ENCODE measurements around the gene PRSS37. TPM values are rescaled to one million over a fixed set of nuclear protein-coding genes. Genes with fewer than 3 reads are reported as not detected.

PRSS37 gene
- total and polyA plus RNA-seq, 10 donors = not detected

DNA sequence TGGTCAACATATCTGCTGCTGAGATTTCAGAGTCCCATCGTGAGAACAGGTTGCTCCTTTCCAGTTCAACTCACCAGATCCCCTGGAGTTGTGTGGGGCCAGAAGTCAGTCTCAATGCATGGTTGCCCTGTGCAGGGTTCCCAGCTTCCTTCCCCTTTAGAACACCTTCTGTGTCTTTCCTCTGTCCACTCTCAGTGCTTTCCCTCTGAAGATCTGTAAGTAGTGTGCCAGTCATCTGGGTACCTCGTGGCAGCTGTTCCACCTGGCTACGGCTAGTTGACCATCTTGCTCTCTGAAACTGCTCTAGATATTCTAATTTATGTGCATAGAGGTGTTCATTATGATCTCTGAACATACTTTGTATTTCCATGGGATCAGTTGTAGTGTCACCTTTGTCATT is 36.1 kb upstream of the PRSS37 start:
- 63 to 85% (median 82%) methylated on average over 3 of the region's 3 CpGs for WGBS, 5 donors
- no peaks in the 10 kb centered on the region for H3K36me3 ChIP-seq
- intact Hi-C loops (cut with DNase I; ENCODE audit: low total_unique reads) = no loop called here
- no peak overlapping the region for H3K27ac ChIP-seq
- TF ChIP-seq POLR2AphosphoS5 (IDR thresholded peaks at IDR 0.05) (no peak), POLR2A (IDR thresholded peaks at IDR 0.05) (no peak)
- TF ChIP-seq, protein P1, sequence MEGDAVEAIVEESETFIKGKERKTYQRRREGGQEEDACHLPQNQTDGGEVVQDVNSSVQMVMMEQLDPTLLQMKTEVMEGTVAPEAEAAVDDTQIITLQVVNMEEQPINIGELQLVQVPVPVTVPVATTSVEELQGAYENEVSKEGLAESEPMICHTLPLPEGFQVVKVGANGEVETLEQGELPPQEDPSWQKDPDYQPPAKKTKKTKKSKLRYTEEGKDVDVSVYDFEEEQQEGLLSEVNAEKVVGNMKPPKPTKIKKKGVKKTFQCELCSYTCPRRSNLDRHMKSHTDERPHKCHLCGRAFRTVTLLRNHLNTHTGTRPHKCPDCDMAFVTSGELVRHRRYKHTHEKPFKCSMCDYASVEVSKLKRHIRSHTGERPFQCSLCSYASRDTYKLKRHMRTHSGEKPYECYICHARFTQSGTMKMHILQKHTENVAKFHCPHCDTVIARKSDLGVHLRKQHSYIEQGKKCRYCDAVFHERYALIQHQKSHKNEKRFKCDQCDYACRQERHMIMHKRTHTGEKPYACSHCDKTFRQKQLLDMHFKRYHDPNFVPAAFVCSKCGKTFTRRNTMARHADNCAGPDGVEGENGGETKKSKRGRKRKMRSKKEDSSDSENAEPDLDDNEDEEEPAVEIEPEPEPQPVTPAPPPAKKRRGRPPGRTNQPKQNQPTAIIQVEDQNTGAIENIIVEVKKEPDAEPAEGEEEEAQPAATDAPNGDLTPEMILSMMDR (IDR thresholded peaks at IDR 0.05 in 8 of 11, conservative IDR thresholded peaks at IDR 0.05 in 3 of 11) = no peak
- no peak overlapping the region for H3K4me3 ChIP-seq
- no peaks in the 10 kb centered on the region for H3K27me3 ChIP-seq (replicated peaks in 1 of 7)
- H3K9me3 ChIP-seq = peaks cover 0 to 6% (median 0%) of the 10 kb centered on the region in 8 donors
- no peaks in the 10 kb centered on the region for H3K4me1 ChIP-seq
- no peak for DNase-seq

DNA sequence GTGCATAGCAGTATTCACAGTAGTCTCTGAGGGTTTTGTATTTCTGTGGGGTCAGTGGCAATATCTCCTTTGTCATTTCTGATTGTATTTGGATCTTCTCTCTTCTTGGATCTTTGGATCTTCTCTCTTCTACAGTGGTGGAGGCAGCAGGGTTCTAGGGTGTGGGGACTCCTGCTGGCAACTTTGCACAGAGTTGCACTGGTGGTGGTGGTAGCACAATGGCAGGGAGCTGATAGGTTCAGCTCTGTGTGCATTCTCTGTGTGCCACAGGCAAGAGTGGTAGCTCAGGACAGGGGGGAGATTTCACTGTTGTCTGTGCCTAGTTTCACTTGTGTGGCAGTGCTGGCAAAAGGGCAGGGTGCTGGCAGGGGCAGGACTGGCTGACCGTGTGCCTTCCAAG is 35.1 kb upstream of the PRSS37 start:
- 75 to 100% (median 83%) methylated on average over 1 of the region's 1 CpG; no CpG with 5 or more reads in 1 of the 5 donors for WGBS, 5 donors
- no peaks in the 10 kb centered on the region for H3K4me1 ChIP-seq
- no peak for DNase-seq
- intact Hi-C loops (cut with DNase I; ENCODE audit: low total_unique reads) = no loop called here
- H3K27ac ChIP-seq = no peak overlapping the region
- no peaks in the 10 kb centered on the region for H3K27me3 ChIP-seq (replicated peaks in 1 of 7)
- TF ChIP-seq POLR2AphosphoS5 (IDR thresholded peaks at IDR 0.05) (no peak), POLR2A (IDR thresholded peaks at IDR 0.05) (no peak)
- TF ChIP-seq, protein P1 (IDR thresholded peaks at IDR 0.05 in 8 of 11, conservative IDR thresholded peaks at IDR 0.05 in 3 of 11) = no peak
- H3K4me3 ChIP-seq = no peak overlapping the region
- H3K36me3 ChIP-seq = no peaks in the 10 kb centered on the region
- H3K9me3 ChIP-seq = peaks cover 0 to 10% (median 3%) of the 10 kb centered on the region in 8 donors

DNA sequence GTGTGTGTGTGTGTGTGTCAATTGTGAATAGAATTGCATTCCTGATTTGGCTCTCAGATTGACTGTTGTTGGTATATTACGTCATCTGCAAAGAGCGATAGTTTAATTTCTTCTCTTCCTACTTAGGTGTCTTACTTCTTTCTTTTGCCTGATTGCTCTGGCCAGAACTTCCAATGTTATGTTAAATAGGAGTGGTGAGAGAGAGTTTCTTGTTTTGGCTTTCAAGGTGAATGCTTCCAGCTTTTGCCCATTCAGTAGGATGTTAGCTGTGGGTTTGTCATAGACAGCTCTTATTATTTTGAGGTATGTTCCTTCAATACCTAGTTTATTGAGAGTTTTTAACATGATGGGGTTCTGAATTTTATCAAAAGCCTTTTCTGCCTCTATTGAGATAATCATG is 34.2 kb upstream of the PRSS37 start:
- Histone ChIP-seq H3K36me3 (no peaks in the 10 kb centered on the region), H3K27ac (no peak overlapping the region), H3K9me3 (peaks cover 0 to 15% (median 8%) of the 10 kb centered on the region in 8 donors), H3K4me1 (no peaks in the 10 kb centered on the region), H3K27me3 (replicated peaks in 1 of 7) (no peaks in the 10 kb centered on the region), H3K4me3 (no peak overlapping the region)
- no peak for TF ChIP-seq POLR2AphosphoS5 (IDR thresholded peaks at IDR 0.05)
- TF ChIP-seq POLR2A (IDR thresholded peaks at IDR 0.05) = no peak
- TF ChIP-seq, protein P1 (IDR thresholded peaks at IDR 0.05 in 8 of 11, conservative IDR thresholded peaks at IDR 0.05 in 3 of 11) = no peak
- intact Hi-C loops (cut with DNase I; ENCODE audit: low total_unique reads) = no loop called here
- DNase-seq = no peak
- WGBS, 5 donors = 61 to 89% (median 84%) methylated on average over 2 of the region's 2 CpGs

DNA sequence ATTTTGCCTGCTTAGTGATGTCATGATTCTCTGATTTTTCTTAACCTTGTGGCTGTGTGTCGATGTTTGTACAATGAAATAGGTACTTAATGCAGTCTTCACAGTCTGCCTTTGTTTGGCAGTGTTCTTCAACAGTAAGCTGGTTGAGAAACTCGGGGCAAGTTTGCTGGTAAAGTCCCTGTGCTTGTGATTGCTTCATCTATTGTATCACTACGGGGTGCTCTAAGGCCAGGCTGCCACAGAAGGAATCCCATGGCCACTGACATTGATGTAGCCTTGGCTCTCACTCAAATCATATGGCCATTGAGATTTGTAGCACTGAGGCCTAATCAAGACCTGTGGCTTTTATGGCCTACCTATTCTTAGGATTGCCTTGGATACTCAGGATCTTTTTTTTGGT is 33.5 kb upstream of the PRSS37 start:
- intact Hi-C loops (cut with DNase I; ENCODE audit: low total_unique reads) = no loop called here
- TF ChIP-seq, protein P1 (IDR thresholded peaks at IDR 0.05 in 8 of 11, conservative IDR thresholded peaks at IDR 0.05 in 3 of 11) = no peak
- TF ChIP-seq POLR2A (IDR thresholded peaks at IDR 0.05) = no peak
- TF ChIP-seq POLR2AphosphoS5 (IDR thresholded peaks at IDR 0.05) = no peak
- 32 to 72% (median 47%) methylated on average over 3 of the region's 3 CpGs for WGBS, 5 donors
- no peak for DNase-seq
- no peaks in the 10 kb centered on the region for H3K36me3 ChIP-seq
- no peak overlapping the region for H3K4me3 ChIP-seq
- no peaks in the 10 kb centered on the region for H3K27me3 ChIP-seq (replicated peaks in 1 of 7)
- H3K9me3 ChIP-seq = peaks cover 0 to 22% (median 14%) of the 10 kb centered on the region in 8 donors
- H3K27ac ChIP-seq = no peak overlapping the region
- H3K4me1 ChIP-seq = no peaks in the 10 kb centered on the region
